Spleen (tissue), 7 donors: ENCODE data around the gene GIGYF1.
"Not testable (repeated sequence)": the region's sequence is repeated elsewhere in the genome, so short reads cannot be mapped to it uniquely, and the experiment has no call there.

Source experiments
- CTCF ChIP-seq, 11 experiments: fragments of 200-600 bp in 7 of 11; fragments of 450-650 bp in 4 of 11; sonication (generic) in 4 of 11; IDR thresholded peaks in 8 of 11; conservative IDR thresholded peaks in 3 of 11; 1 replicate in 7 of 11; 2 replicates in 4 of 11; pipeline versions ENCODE4 v1.4.0 to v1.8.0; 2016 to 2021; ENCODE audit warnings: antibody characterized with exemption in 11 of 11, inconsistent platforms in 4 of 11, mild to moderate bottlenecking in 1 of 11
- POLR2A ChIP-seq, 3 donors: fragments of 450-650 bp; IDR thresholded peaks; one replicate each; pipeline ENCODE4 v1.5.1; 2017; ENCODE audit warnings: antibody characterized with exemption in 3 of 3, mild to moderate bottlenecking in 1 of 3
- POLR2AphosphoS5 ChIP-seq, 3 donors: sonication (generic); formaldehyde crosslinking; IDR thresholded peaks; one replicate each; pipeline ENCODE4 v1.5.1; 2017; ENCODE audit warnings: antibody characterized with exemption in 3 of 3
- donor health status: DM: no; HTN: no; CAD: no; lungs with moderate emphysema.
- donor health status: DM: no; HTN: no; CAD: no.
- donor health status: DM: no; HTN: no; CAD: no.

DNA sequence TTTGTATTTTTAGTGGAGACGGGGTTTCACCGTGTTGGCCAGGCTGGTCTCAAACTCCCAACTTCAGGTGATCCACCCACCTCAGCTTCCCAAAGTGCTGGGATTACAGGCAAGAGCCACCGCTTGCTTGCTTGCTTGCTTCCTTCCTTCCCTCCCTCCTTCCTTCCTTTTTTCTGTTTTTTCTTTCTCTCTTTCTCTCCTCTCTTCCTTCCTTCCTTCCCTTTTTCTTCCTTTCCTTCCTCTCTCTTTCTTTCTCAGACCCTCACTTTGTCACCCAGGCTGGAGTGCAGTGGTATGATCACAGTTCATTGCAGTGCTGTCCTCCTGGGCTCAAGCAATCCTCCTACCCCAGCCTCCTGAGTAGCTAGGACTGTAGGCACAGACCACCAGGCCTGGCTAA, 7.0 kb upstream of the GIGYF1 start:
- TF ChIP-seq CTCF (IDR thresholded peaks at IDR 0.05 in 8 of 11, conservative IDR thresholded peaks at IDR 0.05 in 3 of 11); POLR2AphosphoS5 (IDR thresholded peaks at IDR 0.05); POLR2A (IDR thresholded peaks at IDR 0.05): not testable (repeated sequence)
